ENCODE measurements around the gene BEND5.

BEND5 gene

GRCh38 chr1:48761986-48762385, 14.7 kb downstream of the BEND5 start:
- DNase-seq (ENCODE audit: low read depth): no peak

- DNase-seq (ENCODE audit: low read depth): peak; percentile 3
Measured at GRCh38 chr1:48761411-48761810, 15.3 kb downstream of the BEND5 start.

- DNase-seq (ENCODE audit: low read depth): no peak
Measured at GRCh38 chr1:48760857-48761256, 15.8 kb downstream of the BEND5 start.

GRCh38 chr1:48758976-48759375, 17.7 kb downstream of the BEND5 start:
- DNase-seq (ENCODE audit: low read depth): no peak

- DNase-seq (ENCODE audit: low read depth): no peak
Measured at GRCh38 chr1:48757363-48757762, 19.3 kb downstream of the BEND5 start.

- DNase-seq (ENCODE audit: low read depth): no peak
Measured at GRCh38 chr1:48756683-48757316, 19.9 kb downstream of the BEND5 start.

GRCh38 chr1:48753293-48753692, 23.4 kb downstream of the BEND5 start:
- DNase-seq (ENCODE audit: low read depth): no peak

- no peak for DNase-seq (ENCODE audit: low read depth)
Measured at GRCh38 chr1:48750109-48750508, 26.6 kb downstream of the BEND5 start.

- no peak for DNase-seq (ENCODE audit: low read depth)
Measured at GRCh38 chr1:48749068-48749467, 27.6 kb downstream of the BEND5 start.

- DNase-seq (ENCODE audit: low read depth): no peak
Measured at GRCh38 chr1:48746906-48747305, 29.8 kb downstream of the BEND5 start.

- DNase-seq (ENCODE audit: low read depth): no peak
Measured at GRCh38 chr1:48744032-48744431, 32.7 kb downstream of the BEND5 start.

- no peak for DNase-seq (ENCODE audit: low read depth)
Measured at GRCh38 chr1:48743480-48743879, 33.2 kb downstream of the BEND5 start.

GRCh38 chr1:48741380-48741779, 35.3 kb downstream of the BEND5 start:
- no peak for DNase-seq (ENCODE audit: low read depth)

- no peak for DNase-seq (ENCODE audit: low read depth)
Measured at GRCh38 chr1:48740621-48741020, 36.1 kb downstream of the BEND5 start.

GRCh38 chr1:48739091-48739490, 37.6 kb downstream of the BEND5 start:
- no peak for DNase-seq (ENCODE audit: low read depth)

- no peak for DNase-seq (ENCODE audit: low read depth)
Measured at GRCh38 chr1:48738356-48738755, 38.3 kb downstream of the BEND5 start.

GRCh38 chr1:48735796-48736195, 40.9 kb downstream of the BEND5 start:
- DNase-seq (ENCODE audit: low read depth): no peak

GRCh38 chr1:48730164-48730910, 46.4 kb downstream of the BEND5 start:
- DNase-seq (ENCODE audit: low read depth): no peak

GRCh38 chr1:48728584-48728983, 48.1 kb downstream of the BEND5 start:
- no peak for DNase-seq (ENCODE audit: low read depth)

GRCh38 chr1:48726557-48727215, 50.0 kb downstream of the BEND5 start:
- DNase-seq (ENCODE audit: low read depth): no peak

GRCh38 chr1:48726139-48726538, 50.6 kb downstream of the BEND5 start:
- no peak for DNase-seq (ENCODE audit: low read depth)

GRCh38 chr1:48725341-48726046, 51.2 kb downstream of the BEND5 start:
- no peak for DNase-seq (ENCODE audit: low read depth)

- no peak for DNase-seq (ENCODE audit: low read depth)
Measured at GRCh38 chr1:48720929-48721328, 55.8 kb downstream of the BEND5 start.

Measured in EH (cell line).